ENCODE data around the gene GABRA4. TPM values are rescaled to one million over a fixed set of nuclear protein-coding genes. Genes with fewer than 3 reads are reported as not detected.

The GABRA4 gene
- total and polyA plus RNA-seq, 2 experiments from 2014 or later = 1.5 to 1.9 TPM

DNA sequence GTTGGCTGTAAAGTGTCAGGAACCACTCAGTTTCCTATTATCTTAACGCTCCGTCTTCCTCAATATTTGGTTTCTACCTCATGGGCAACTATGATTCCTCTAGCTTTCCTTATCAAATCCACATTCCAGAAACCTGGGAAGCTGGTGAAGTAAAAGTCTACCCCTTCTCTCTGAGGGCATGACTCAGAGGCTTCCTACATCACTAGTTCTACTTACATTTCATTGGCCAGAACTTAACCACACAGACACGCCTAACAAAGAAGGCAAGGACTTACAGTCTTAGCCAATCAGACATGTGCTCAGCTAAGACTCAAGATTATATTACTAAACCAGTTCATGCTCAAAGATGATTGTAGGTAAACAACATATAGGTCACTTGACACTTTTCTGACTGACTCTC, 114.7 kb downstream of the GABRA4 start (continued):
- TF ChIP-seq, protein P1, sequence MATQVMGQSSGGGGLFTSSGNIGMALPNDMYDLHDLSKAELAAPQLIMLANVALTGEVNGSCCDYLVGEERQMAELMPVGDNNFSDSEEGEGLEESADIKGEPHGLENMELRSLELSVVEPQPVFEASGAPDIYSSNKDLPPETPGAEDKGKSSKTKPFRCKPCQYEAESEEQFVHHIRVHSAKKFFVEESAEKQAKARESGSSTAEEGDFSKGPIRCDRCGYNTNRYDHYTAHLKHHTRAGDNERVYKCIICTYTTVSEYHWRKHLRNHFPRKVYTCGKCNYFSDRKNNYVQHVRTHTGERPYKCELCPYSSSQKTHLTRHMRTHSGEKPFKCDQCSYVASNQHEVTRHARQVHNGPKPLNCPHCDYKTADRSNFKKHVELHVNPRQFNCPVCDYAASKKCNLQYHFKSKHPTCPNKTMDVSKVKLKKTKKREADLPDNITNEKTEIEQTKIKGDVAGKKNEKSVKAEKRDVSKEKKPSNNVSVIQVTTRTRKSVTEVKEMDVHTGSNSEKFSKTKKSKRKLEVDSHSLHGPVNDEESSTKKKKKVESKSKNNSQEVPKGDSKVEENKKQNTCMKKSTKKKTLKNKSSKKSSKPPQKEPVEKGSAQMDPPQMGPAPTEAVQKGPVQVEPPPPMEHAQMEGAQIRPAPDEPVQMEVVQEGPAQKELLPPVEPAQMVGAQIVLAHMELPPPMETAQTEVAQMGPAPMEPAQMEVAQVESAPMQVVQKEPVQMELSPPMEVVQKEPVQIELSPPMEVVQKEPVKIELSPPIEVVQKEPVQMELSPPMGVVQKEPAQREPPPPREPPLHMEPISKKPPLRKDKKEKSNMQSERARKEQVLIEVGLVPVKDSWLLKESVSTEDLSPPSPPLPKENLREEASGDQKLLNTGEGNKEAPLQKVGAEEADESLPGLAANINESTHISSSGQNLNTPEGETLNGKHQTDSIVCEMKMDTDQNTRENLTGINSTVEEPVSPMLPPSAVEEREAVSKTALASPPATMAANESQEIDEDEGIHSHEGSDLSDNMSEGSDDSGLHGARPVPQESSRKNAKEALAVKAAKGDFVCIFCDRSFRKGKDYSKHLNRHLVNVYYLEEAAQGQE (IDR thresholded peaks at IDR 0.05; ENCODE audit: unreplicated experiment) = no peak
- TF ChIP-seq JUNB (IDR thresholded peaks at IDR 0.05; ENCODE audit: unreplicated experiment) (no peak), ZNF331 (CRISPR knock-in tag; IDR thresholded peaks at IDR 0.05; ENCODE audit: low read depth) (no peak)

GRCh38 chr4:46874811-46875210, 118.6 kb downstream of the GABRA4 start:
- no peaks in the 10 kb centered on the region for H3K27me3 Mint-ChIP-seq (ENCODE audit: insufficient read depth, low read depth, poor library complexity)
- no peak overlapping the region for H3K4me3 ChIP-seq
- no peaks in the 10 kb centered on the region; the same call in 2 of the 3 replicates for H3K36me3 Mint-ChIP-seq (ENCODE audit: low read depth)
- no peak overlapping the region for H3K4me2 ChIP-seq
- no peaks in the 10 kb centered on the region for H3K4me1 ChIP-seq (ENCODE audit: insufficient read depth)
- no peak overlapping the region for H3K27ac ChIP-seq (ENCODE audit: low read depth)
- no peaks in the 10 kb centered on the region for H3K36me3 ChIP-seq (ENCODE audit: insufficient read depth)
- H2AFZ ChIP-seq = no peak overlapping the region
- no peaks in the 10 kb centered on the region for H3K79me2 ChIP-seq (replicated peaks; ENCODE audit: insufficient read depth)
- no peak overlapping the region for H3K4me3 Mint-ChIP-seq
- ATAC-seq (no peak), DNase-seq (ENCODE audit: low spot score) (no peak)
- no peaks in the 10 kb centered on the region for H3K9me2 ChIP-seq (ENCODE audit: insufficient read depth)
- no peaks in the 10 kb centered on the region for H3K4me1 Mint-ChIP-seq
- H3K9me3 Mint-ChIP-seq = peaks cover 71% of the 10 kb centered on the region
- no peak overlapping the region for H3K27ac Mint-ChIP-seq
- H4K20me1 ChIP-seq (replicated peaks; ENCODE audit: insufficient read depth) = no peaks in the 10 kb centered on the region
- H3K27me3 ChIP-seq (ENCODE audit: insufficient read depth) = no peaks in the 10 kb centered on the region
- no peaks in the 10 kb centered on the region for H3F3A ChIP-seq (replicated peaks; ENCODE audit: low read depth)
- TF ChIP-seq CREB1 (CRISPR knock-in tag; IDR thresholded peaks at IDR 0.05; ENCODE audit: low read depth) (no peak), EZH2phosphoT487 (IDR thresholded peaks at IDR 0.05; ENCODE audit: unreplicated experiment) (no peak), JUNB (IDR thresholded peaks at IDR 0.05; ENCODE audit: unreplicated experiment) (no peak), POLR2AphosphoS5 (IDR thresholded peaks at IDR 0.05; ENCODE audit: low read depth) (no peak)
- TF ChIP-seq, protein P2, sequence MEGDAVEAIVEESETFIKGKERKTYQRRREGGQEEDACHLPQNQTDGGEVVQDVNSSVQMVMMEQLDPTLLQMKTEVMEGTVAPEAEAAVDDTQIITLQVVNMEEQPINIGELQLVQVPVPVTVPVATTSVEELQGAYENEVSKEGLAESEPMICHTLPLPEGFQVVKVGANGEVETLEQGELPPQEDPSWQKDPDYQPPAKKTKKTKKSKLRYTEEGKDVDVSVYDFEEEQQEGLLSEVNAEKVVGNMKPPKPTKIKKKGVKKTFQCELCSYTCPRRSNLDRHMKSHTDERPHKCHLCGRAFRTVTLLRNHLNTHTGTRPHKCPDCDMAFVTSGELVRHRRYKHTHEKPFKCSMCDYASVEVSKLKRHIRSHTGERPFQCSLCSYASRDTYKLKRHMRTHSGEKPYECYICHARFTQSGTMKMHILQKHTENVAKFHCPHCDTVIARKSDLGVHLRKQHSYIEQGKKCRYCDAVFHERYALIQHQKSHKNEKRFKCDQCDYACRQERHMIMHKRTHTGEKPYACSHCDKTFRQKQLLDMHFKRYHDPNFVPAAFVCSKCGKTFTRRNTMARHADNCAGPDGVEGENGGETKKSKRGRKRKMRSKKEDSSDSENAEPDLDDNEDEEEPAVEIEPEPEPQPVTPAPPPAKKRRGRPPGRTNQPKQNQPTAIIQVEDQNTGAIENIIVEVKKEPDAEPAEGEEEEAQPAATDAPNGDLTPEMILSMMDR (conservative IDR thresholded peaks at IDR 0.05; ENCODE audit: low read depth in 2 of 2) = no peak
- TF ChIP-seq, protein P1 (IDR thresholded peaks at IDR 0.05; ENCODE audit: unreplicated experiment) = no peak
- TF ChIP-seq, protein P3, sequence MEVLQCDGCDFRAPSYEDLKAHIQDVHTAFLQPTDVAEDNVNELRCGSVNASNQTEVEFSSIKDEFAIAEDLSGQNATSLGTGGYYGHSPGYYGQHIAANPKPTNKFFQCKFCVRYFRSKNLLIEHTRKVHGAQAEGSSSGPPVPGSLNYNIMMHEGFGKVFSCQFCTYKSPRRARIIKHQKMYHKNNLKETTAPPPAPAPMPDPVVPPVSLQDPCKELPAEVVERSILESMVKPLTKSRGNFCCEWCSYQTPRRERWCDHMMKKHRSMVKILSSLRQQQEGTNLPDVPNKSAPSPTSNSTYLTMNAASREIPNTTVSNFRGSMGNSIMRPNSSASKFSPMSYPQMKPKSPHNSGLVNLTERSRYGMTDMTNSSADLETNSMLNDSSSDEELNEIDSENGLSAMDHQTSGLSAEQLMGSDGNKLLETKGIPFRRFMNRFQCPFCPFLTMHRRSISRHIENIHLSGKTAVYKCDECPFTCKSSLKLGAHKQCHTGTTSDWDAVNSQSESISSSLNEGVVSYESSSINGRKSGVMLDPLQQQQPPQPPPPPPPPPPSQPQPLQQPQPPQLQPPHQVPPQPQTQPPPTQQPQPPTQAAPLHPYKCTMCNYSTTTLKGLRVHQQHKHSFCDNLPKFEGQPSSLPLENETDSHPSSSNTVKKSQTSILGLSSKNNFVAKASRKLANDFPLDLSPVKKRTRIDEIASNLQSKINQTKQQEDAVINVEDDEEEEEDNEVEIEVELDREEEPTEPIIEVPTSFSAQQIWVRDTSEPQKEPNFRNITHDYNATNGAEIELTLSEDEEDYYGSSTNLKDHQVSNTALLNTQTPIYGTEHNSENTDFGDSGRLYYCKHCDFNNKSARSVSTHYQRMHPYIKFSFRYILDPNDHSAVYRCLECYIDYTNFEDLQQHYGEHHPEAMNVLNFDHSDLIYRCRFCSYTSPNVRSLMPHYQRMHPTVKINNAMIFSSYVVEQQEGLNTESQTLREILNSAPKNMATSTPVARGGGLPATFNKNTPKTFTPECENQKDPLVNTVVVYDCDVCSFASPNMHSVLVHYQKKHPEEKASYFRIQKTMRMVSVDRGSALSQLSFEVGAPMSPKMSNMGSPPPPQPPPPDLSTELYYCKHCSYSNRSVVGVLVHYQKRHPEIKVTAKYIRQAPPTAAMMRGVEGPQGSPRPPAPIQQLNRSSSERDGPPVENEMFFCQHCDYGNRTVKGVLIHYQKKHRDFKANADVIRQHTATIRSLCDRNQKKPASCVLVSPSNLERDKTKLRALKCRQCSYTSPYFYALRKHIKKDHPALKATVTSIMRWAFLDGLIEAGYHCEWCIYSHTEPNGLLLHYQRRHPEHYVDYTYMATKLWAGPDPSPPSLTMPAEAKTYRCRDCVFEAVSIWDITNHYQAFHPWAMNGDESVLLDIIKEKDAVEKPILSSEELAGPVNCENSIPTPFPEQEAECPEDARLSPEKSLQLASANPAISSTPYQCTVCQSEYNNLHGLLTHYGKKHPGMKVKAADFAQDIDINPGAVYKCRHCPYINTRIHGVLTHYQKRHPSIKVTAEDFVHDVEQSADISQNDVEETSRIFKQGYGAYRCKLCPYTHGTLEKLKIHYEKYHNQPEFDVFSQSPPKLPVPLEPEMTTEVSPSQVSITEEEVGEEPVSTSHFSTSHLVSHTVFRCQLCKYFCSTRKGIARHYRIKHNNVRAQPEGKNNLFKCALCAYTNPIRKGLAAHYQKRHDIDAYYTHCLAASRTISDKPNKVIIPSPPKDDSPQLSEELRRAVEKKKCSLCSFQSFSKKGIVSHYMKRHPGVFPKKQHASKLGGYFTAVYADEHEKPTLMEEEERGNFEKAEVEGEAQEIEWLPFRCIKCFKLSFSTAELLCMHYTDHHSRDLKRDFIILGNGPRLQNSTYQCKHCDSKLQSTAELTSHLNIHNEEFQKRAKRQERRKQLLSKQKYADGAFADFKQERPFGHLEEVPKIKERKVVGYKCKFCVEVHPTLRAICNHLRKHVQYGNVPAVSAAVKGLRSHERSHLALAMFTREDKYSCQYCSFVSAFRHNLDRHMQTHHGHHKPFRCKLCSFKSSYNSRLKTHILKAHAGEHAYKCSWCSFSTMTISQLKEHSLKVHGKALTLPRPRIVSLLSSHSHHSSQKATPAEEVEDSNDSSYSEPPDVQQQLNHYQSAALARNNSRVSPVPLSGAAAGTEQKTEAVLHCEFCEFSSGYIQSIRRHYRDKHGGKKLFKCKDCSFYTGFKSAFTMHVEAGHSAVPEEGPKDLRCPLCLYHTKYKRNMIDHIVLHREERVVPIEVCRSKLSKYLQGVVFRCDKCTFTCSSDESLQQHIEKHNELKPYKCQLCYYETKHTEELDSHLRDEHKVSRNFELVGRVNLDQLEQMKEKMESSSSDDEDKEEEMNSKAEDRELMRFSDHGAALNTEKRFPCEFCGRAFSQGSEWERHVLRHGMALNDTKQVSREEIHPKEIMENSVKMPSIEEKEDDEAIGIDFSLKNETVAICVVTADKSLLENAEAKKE (CRISPR knock-in tag; IDR thresholded peaks at IDR 0.05) = no peak
